CD14-positive monocyte (primary cell): ENCODE results near the gene LHX4. TPM values are rescaled to one million over a fixed set of nuclear protein-coding genes. Genes with fewer than 3 reads are reported as not detected.

ENCODE experiments used
- DNase-seq, 3 donors: peaks; one replicate each; pipeline ENCODE4 v3.0.0-alpha.2; 2011 to 2022
- H2AFZ ChIP-seq: 2 replicates; pipeline ENCODE4 v1.6.0; 2012; ENCODE audit warnings: mild to moderate bottlenecking, low read depth, low read length, inconsistent platforms; ENCODE audit not compliant: insufficient read depth, poor library complexity, severe bottlenecking
- H3K27ac ChIP-seq, 2 donors: 1 replicate in 1 of 2; 2 replicates in 1 of 2; pipeline ENCODE4 v1.5.1; 2012 to 2013; ENCODE audit warnings: low read length in 2 of 2, control low read depth in 1 of 2, inconsistent platforms in 1 of 2, low read depth in 1 of 2, mild to moderate bottlenecking in 1 of 2
- H3K27me3 ChIP-seq, 2 donors: one replicate each; pipeline versions ENCODE4 v1.6.0 to v1.6.1; 2011 to 2013; ENCODE audit warnings: low read length in 2 of 2; ENCODE audit not compliant: control insufficient read depth in 2 of 2, insufficient read depth in 2 of 2
- H3K36me3 ChIP-seq, 2 donors: replicated peaks in 1 of 2; 1 replicate in 1 of 2; 2 replicates in 1 of 2; pipeline versions ENCODE4 v1.5.1 to v1.6.1; 2012 to 2013; ENCODE audit warnings: low read length in 2 of 2, control low read depth in 1 of 2, inconsistent platforms in 1 of 2, mild to moderate bottlenecking in 1 of 2; ENCODE audit not compliant: insufficient read depth in 2 of 2, control insufficient read depth in 1 of 2
- H3K4me1 ChIP-seq, 2 donors: 1 replicate in 1 of 2; 2 replicates in 1 of 2; pipeline versions ENCODE4 v1.5.1 to v1.6.1; 2012 to 2013; ENCODE audit warnings: low read length in 2 of 2, control low read depth in 1 of 2, inconsistent platforms in 1 of 2, mild to moderate bottlenecking in 1 of 2, moderate library complexity in 1 of 2; ENCODE audit not compliant: insufficient read depth in 2 of 2, control insufficient read depth in 1 of 2
- H3K4me2 ChIP-seq: replicated peaks from 2 replicates; pipeline ENCODE3; 2012; ENCODE audit warnings: low read length, moderate library complexity, mild to moderate bottlenecking; ENCODE audit not compliant: poor library complexity, severe bottlenecking; ENCODE audit errors: extremely low read depth
- H3K4me3 ChIP-seq, 3 experiments: fragments of 200-600 bp in 1 of 3; sonication (generic) in 1 of 3; replicated peaks in 1 of 3; 1 replicate in 2 of 3; 2 replicates in 1 of 3; pipeline ENCODE4 v1.5.1; 2011 to 2013; ENCODE audit warnings: low read length in 3 of 3, mild to moderate bottlenecking in 3 of 3, control low read depth in 2 of 3, low read depth in 2 of 3, inconsistent platforms in 1 of 3, moderate library complexity in 1 of 3
- H3K79me2 ChIP-seq: 2 replicates; pipeline ENCODE4 v1.6.0; 2012; ENCODE audit warnings: mild to moderate bottlenecking, control low read depth, inconsistent platforms, low read length, moderate library complexity; ENCODE audit not compliant: insufficient read depth
- H3K9ac ChIP-seq: 2 replicates; pipeline ENCODE4 v1.6.0; 2017; ENCODE audit warnings: low read length, mild to moderate bottlenecking; ENCODE audit not compliant: insufficient read depth, poor library complexity, severe bottlenecking
- H3K9me3 ChIP-seq, 2 donors: replicated peaks in 1 of 2; 1 replicate in 1 of 2; 2 replicates in 1 of 2; pipeline versions ENCODE4 v1.5.1 to v1.6.1; 2012 to 2013; ENCODE audit warnings: low read length in 2 of 2, control low read depth in 1 of 2; ENCODE audit not compliant: control insufficient read depth in 1 of 2, insufficient read depth in 1 of 2
- H4K20me1 ChIP-seq: 2 replicates; pipeline ENCODE4 v1.6.0; 2012; ENCODE audit warnings: mild to moderate bottlenecking, low read length, control low read depth, moderate library complexity; ENCODE audit not compliant: insufficient read depth
- H3K27ac Mint-ChIP-seq, 7 donors: one replicate each; pipeline ENCODE4 v1.8.0; 2020; ENCODE audit warnings: mild to moderate bottlenecking in 7 of 7, mixed read lengths in 7 of 7, moderate library complexity in 6 of 7, inconsistent platforms in 2 of 7
- H3K27me3 Mint-ChIP-seq, 3 donors: one replicate each; pipeline ENCODE4 v1.8.0; 2021 to 2022; ENCODE audit warnings: low read depth in 3 of 3, mild to moderate bottlenecking in 3 of 3, mixed read lengths in 3 of 3, moderate library complexity in 3 of 3, inconsistent platforms in 1 of 3
- H3K36me3 Mint-ChIP-seq, 2 donors: one replicate each; pipeline ENCODE4 v1.8.0; 2020; ENCODE audit warnings: mixed read lengths in 2 of 2, inconsistent platforms in 1 of 2, mild to moderate bottlenecking in 1 of 2
- H3K4me1 Mint-ChIP-seq: one replicate; pipeline ENCODE4 v1.8.0; 2020; ENCODE audit warnings: mild to moderate bottlenecking, mixed read lengths
- H3K4me3 Mint-ChIP-seq, 2 donors: one replicate each; pipeline ENCODE4 v1.8.0; 2020; ENCODE audit warnings: mild to moderate bottlenecking in 2 of 2, mixed read lengths in 2 of 2, moderate library complexity in 1 of 2
- H3K9me3 Mint-ChIP-seq, 7 donors: one replicate each; pipeline ENCODE4 v1.8.0; 2020 to 2022; ENCODE audit warnings: mixed read lengths in 7 of 7, mild to moderate bottlenecking in 6 of 7, moderate library complexity in 6 of 7, inconsistent platforms in 2 of 7
- whole genome bisulfite sequencing: methylation state at CpG from one replicate; pipeline ENCODE4 v1.1.5; 2013; ENCODE audit warnings: missing lambda C conversion rate; ENCODE audit not compliant: insufficient coverage; 5-methylcytosine and 5-hydroxymethylcytosine counted together
- intact Hi-C, 2 donors: fragments of 100-400 bp; cut with micrococcal nuclease; formaldehyde crosslinking; loops; one replicate each; pipeline versions ENCODE4 v1.15.0 to v1.15.1; 2023
- polyA plus RNA-seq, 3 donors: library from polyadenylated mRNA; depleted of rRNA in 1 of 3; unstranded in 2 of 3; stranded (reverse) in 1 of 3; fragments of 300-500 nt in 2 of 3; fragments of >200 nt in 1 of 3; fragmentation: Illumina TruSeq in 2 of 3; gene quantifications; 1 replicate in 2 of 3; 2 replicates in 1 of 3; pipeline ENCODE4 v1.2.3, GENCODE V29; 2012 to 2021
- TF ChIP-seq, protein P1 (sequence below): fragments of 200-600 bp; IDR thresholded peaks from one replicate; pipeline ENCODE4 v1.8.0; 2022; ENCODE audit warnings: antibody characterized with exemption, mild to moderate bottlenecking

LHX4 gene
- polyA plus RNA-seq, 3 donors: not detected

DNA sequence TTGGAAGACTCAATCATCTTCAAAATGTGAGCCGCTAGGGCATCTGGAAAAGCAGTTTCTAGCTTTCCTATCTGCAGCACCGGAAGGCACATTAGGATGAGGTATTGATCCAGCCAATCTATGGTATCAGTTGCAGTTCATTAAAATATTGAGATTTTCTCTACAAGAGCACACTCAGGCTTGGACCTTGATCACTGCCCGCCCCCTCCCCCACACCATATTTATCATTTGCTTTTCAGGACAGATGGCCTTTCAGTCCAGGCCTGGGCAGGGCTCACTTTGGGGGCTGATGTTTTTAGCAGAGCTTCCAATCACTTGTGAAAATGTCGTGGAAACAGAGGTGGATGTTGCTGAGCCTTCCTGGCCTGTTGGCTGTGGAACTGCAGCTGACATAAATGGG lies 17.5 kb downstream of the LHX4 start:
- no peak overlapping the region for H3K4me3 Mint-ChIP-seq
- TF ChIP-seq, protein P1, sequence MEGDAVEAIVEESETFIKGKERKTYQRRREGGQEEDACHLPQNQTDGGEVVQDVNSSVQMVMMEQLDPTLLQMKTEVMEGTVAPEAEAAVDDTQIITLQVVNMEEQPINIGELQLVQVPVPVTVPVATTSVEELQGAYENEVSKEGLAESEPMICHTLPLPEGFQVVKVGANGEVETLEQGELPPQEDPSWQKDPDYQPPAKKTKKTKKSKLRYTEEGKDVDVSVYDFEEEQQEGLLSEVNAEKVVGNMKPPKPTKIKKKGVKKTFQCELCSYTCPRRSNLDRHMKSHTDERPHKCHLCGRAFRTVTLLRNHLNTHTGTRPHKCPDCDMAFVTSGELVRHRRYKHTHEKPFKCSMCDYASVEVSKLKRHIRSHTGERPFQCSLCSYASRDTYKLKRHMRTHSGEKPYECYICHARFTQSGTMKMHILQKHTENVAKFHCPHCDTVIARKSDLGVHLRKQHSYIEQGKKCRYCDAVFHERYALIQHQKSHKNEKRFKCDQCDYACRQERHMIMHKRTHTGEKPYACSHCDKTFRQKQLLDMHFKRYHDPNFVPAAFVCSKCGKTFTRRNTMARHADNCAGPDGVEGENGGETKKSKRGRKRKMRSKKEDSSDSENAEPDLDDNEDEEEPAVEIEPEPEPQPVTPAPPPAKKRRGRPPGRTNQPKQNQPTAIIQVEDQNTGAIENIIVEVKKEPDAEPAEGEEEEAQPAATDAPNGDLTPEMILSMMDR: no peak
- H3K4me1 Mint-ChIP-seq: peaks cover 12% of the 10 kb centered on the region
- H3K9me3 Mint-ChIP-seq: no peaks in the 10 kb centered on the region
- Histone ChIP-seq H3K4me1 (peaks cover 9 to 12% of the 10 kb centered on the region in 2 donors), H3K27me3 (peaks cover 8 to 9% of the 10 kb centered on the region in 2 donors), H3K27ac (no peak overlapping the region), H3K9ac (no peak overlapping the region), H3K36me3 (no peaks in the 10 kb centered on the region), H3K4me2 (no peak overlapping the region), H4K20me1 (no peaks in the 10 kb centered on the region), H3K4me3 (no peak overlapping the region), H3K9me3 (no peaks in the 10 kb centered on the region), H2AFZ (no peak overlapping the region), H3K79me2 (no peaks in the 10 kb centered on the region)
- H3K36me3 Mint-ChIP-seq: no peaks in the 10 kb centered on the region
- 95% methylated on average over 2 of the region's 4 CpGs for WGBS
- peaks cover 16 to 23% (median 21%) of the 10 kb centered on the region in 3 donors for H3K27me3 Mint-ChIP-seq
- no peak overlapping the region for H3K27ac Mint-ChIP-seq
- intact Hi-C loops: no loop called here
- DNase-seq: no peak

DNA sequence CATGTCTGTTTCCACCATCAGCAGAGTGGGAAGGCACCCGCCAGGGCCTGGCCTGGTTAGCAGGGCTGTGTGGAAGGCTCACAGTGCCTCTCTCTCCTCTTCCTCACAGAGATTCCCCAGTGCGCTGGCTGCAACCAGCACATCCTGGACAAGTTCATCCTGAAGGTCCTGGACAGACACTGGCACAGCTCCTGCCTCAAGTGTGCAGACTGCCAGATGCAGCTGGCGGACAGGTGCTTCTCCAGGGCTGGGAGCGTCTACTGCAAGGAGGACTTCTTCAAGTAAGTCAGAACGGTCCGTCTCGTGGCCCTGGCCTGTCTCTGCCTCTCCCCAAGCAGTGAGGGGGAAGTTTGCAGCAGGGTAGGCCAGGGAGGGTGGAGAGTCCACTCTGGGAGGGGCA lies 18.1 kb downstream of the LHX4 start:
- no peak overlapping the region for H3K4me3 Mint-ChIP-seq
- peaks cover 18% of the 10 kb centered on the region for H3K4me1 Mint-ChIP-seq
- no peak overlapping the region for H2AFZ ChIP-seq
- H3K27ac Mint-ChIP-seq: no peak overlapping the region
- peaks cover 10 to 17% (median 16%) of the 10 kb centered on the region in 3 donors for H3K27me3 Mint-ChIP-seq
- H3K36me3 Mint-ChIP-seq: no peaks in the 10 kb centered on the region
- no peak overlapping the region for H3K4me3 ChIP-seq
- WGBS: 93% methylated on average over 7 of the region's 7 CpGs
- no peaks in the 10 kb centered on the region for H3K36me3 ChIP-seq
- no peak overlapping the region for H3K9ac ChIP-seq
- H4K20me1 ChIP-seq: no peaks in the 10 kb centered on the region
- no peak overlapping the region for H3K27ac ChIP-seq
- no peak for DNase-seq
- intact Hi-C loops: no loop called here
- peaks cover 5% of the 10 kb centered on the region in 2 donors for H3K27me3 ChIP-seq
- no peaks in the 10 kb centered on the region for H3K9me3 ChIP-seq
- H3K79me2 ChIP-seq: no peaks in the 10 kb centered on the region
- no peaks in the 10 kb centered on the region for H3K9me3 Mint-ChIP-seq
- no peak overlapping the region for H3K4me2 ChIP-seq
- TF ChIP-seq, protein P1: no peak
- H3K4me1 ChIP-seq: peaks cover 14 to 18% of the 10 kb centered on the region in 2 donors
